Spinal cord (tissue), 10 donors: ENCODE results near the gene TRAPPC2L. TPM values are rescaled to one million over a fixed set of nuclear protein-coding genes. Genes with fewer than 3 reads are reported as not detected.
A peak's percentile ranks its signal among the peaks of the same experiment; 100 is the strongest.

ENCODE experiments used
- DNase-seq, 6 donors: peaks; one replicate each; pipeline versions ENCODE4 v3.0.0 to v3.0.0-alpha.2; 2013 to 2015; ENCODE audit warnings: low spot score in 6 of 6, low read depth in 4 of 6
- H3K27ac ChIP-seq: one replicate; pipeline ENCODE4 v1.5.1; 2013; ENCODE audit warnings: low read depth, low read length, control low read depth
- H3K27me3 ChIP-seq: one replicate; pipeline ENCODE4 v1.6.1; 2013; ENCODE audit warnings: low read length; ENCODE audit not compliant: control insufficient read depth, insufficient read depth
- H3K36me3 ChIP-seq: one replicate; pipeline ENCODE4 v1.6.1; 2013; ENCODE audit warnings: low read length; ENCODE audit not compliant: control insufficient read depth, insufficient read depth
- H3K4me1 ChIP-seq: one replicate; pipeline ENCODE4 v1.6.1; 2013; ENCODE audit warnings: low read length; ENCODE audit not compliant: control insufficient read depth, insufficient read depth
- H3K4me3 ChIP-seq: one replicate; pipeline ENCODE4 v1.5.1; 2013; ENCODE audit warnings: low read depth, low read length, control low read depth
- H3K9me3 ChIP-seq: one replicate; pipeline ENCODE4 v1.6.1; 2013; ENCODE audit warnings: low read length; ENCODE audit not compliant: control insufficient read depth, insufficient read depth
- WGBS: methylation state at CpG from one replicate; pipeline ENCODE4 v1.1.5; 2013; ENCODE audit warnings: missing lambda C conversion rate; ENCODE audit not compliant: insufficient coverage; 5-methylcytosine and 5-hydroxymethylcytosine counted together
- polyA plus RNA-seq, 2 donors: library from polyadenylated mRNA; unstranded; fragments of 120-200 nt; gene quantifications; one replicate each; pipeline ENCODE4 v1.2.1, GENCODE V29; 2013; ENCODE audit not compliant: insufficient read length in 2 of 2
- total RNA-seq, 2 donors: library from RNA; depleted of rRNA in 1 of 2; stranded (reverse); fragments of 120-200 nt in 1 of 2; fragments of >200 nt in 1 of 2; gene quantifications; one replicate each; pipeline versions ENCODE4 v1.2.3 to v1.2.4, GENCODE V29; 2013 to 2014
- donor health status: healthy.

TRAPPC2L gene
- total and polyA plus RNA-seq, 4 donors, result 36.3 to 131 (median 89.9) TPM

GRCh38 chr16:88811769-88812512 lies 45.0 kb upstream of the TRAPPC2L start, which contains the start of gene APRT:
TSS of gene APRT (minus strand) at chr16:88811928. CDS start at chr16:88811899, 29 bp downstream.
- peaks cover 34% of the 10 kb centered on the region for H3K4me1 ChIP-seq
- H3K9me3 ChIP-seq, result no peaks in the 10 kb centered on the region
- H3K36me3 ChIP-seq, result peaks cover 62% of the 10 kb centered on the region
- peak within 1 kb of the TSS; percentile 75 for H3K27ac ChIP-seq
- DNase-seq, result peak; percentile 77 to 97 (median 88)
- under 1% methylated on average over 84 of the region's 84 CpGs for WGBS
- H3K4me3 ChIP-seq, result peak within 1 kb of the TSS; percentile 71
- H3K27me3 ChIP-seq, result no peaks in the 10 kb centered on the region

DNA sequence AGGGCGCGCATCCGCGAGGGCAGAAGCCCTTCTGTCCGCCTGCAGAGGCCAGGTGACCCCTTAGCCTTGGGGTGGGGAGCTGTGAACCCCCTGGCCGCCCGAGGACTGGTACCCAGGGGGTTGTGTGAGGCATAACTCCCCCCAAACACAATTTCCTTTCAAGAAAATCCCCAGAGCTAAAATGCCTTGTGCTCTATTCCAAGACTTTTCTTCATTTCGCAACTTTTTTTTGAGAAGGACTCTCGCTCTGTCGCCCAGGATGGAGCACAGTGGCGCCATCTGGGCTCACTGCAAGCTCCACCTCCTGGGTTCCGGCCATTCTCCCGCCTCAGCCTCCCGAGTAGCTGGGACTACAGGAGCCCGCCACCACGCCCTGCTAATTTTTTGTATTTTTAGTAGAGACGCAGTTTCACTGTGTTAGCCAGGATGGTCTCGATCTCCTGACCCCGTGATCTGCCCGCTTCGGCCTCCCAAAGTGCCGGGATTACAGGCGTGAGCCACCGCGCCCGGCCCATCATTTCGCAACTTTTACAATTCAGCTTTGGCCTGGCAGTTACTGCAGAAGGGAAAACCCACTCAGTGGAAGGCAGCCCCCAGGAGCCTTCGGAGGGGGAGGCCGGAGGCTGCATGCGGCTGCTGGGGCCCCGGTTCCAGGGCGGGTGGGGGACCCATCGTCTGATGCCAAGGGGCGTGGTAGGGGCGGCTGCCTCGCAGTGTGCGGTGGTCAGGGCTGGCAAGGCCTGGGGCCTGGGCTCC lies 44.2 kb upstream of the TRAPPC2L start:
- DNase-seq, result peak in 1 of 6 donors; percentile 22
- peaks cover 34% of the 10 kb centered on the region for H3K4me1 ChIP-seq
- no peaks in the 10 kb centered on the region for H3K27me3 ChIP-seq
- 66% methylated on average over 27 of the region's 37 CpGs for WGBS
- H3K4me3 ChIP-seq, result peak overlapping the region; percentile 48
- peaks cover 62% of the 10 kb centered on the region for H3K36me3 ChIP-seq
- H3K27ac ChIP-seq, result peak overlapping the region; percentile 69
- no peaks in the 10 kb centered on the region for H3K9me3 ChIP-seq

GRCh38 chr16:88813269-88814143 lies 43.4 kb upstream of the TRAPPC2L start:
- 68% methylated on average over 12 of the region's 26 CpGs for WGBS
- no peak overlapping the region for H3K4me3 ChIP-seq
- peaks cover 62% of the 10 kb centered on the region for H3K36me3 ChIP-seq
- no peak for DNase-seq
- no peaks in the 10 kb centered on the region for H3K9me3 ChIP-seq
- H3K27ac ChIP-seq, result no peak overlapping the region
- H3K4me1 ChIP-seq, result peaks cover 34% of the 10 kb centered on the region
- H3K27me3 ChIP-seq, result no peaks in the 10 kb centered on the region

GRCh38 chr16:88814144-88814502 lies 42.8 kb upstream of the TRAPPC2L start:
- H3K27me3 ChIP-seq, result no peaks in the 10 kb centered on the region
- H3K4me3 ChIP-seq, result no peak overlapping the region
- no peaks in the 10 kb centered on the region for H3K9me3 ChIP-seq
- DNase-seq, result no peak
- no peak overlapping the region for H3K27ac ChIP-seq
- H3K4me1 ChIP-seq, result peaks cover 34% of the 10 kb centered on the region
- peaks cover 62% of the 10 kb centered on the region for H3K36me3 ChIP-seq
- 85% methylated on average over 12 of the region's 13 CpGs for WGBS

DNA sequence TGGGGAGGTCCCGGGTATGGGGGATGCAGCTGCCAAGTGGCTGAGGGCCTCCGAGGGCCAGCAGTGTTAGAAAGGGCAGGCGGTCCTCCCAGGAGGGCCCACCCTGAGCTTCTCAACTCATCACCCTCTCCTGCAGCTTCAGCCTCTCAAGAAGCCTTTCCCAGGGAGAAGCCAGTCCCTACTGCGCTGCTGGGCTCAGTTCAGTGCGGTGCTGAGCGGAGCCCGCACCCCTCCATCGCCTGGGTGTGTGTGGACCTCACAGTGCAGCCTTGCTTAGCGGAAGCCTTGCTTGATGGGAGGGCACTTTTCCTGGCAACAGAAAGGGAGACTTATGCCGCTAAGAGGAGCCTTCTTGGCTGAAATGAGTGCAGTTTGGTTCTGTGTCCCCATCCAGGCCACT lies 41.7 kb upstream of the TRAPPC2L start:
- DNase-seq, result no peak
- 88% methylated on average over 10 of the region's 10 CpGs for WGBS
- Histone ChIP-seq H3K4me1 (peaks cover 27% of the 10 kb centered on the region), H3K27me3 (no peaks in the 10 kb centered on the region), H3K36me3 (peaks cover 55% of the 10 kb centered on the region), H3K9me3 (no peaks in the 10 kb centered on the region), H3K4me3 (no peak overlapping the region), H3K27ac (no peak overlapping the region)

DNA sequence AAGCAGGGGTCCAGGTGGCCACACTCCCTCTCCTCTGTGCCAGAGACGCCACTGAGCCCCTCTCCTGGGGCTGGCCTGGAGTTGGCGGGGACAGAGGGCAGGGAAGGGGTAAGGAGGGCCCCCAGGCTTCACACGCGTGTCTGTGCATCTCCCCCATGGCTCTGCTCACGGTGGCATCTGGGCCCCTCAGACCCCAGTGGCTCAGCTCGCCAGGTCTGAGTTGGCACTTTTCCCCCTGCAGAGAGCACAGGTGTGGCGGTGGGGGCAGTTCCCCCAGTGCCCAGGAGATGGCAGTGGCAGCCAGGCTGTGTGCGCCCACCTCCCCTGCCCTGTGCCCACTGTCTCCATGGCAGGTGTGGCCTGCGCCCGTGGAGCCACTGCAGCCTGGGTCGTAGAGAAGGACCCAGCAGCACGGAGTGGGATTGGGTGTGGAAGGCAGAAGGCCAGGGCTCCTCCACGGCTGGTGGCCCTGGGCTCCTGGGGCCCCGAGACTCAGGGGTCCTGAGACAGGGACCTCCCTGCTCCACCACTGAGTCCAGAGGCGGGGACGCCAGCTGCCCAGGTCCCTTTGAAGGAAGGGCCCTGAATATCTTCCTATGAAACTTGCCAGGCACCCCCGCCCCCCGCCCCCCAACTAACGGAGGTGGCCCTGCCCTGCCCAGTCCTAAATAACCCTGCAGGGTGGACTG lies 40.9 kb upstream of the TRAPPC2L start:
- Histone ChIP-seq H3K4me3 (no peak overlapping the region), H3K27ac (no peak overlapping the region), H3K27me3 (no peaks in the 10 kb centered on the region), H3K4me1 (peaks cover 19% of the 10 kb centered on the region), H3K9me3 (no peaks in the 10 kb centered on the region), H3K36me3 (peaks cover 60% of the 10 kb centered on the region)
- peak in 2 of 6 donors; percentile 46 to 66 for DNase-seq
- 57% methylated on average over 19 of the region's 19 CpGs for whole genome bisulfite sequencing

- Histone ChIP-seq H3K4me3 (no peak overlapping the region), H3K27ac (no peak overlapping the region), H3K36me3 (peaks cover 69% of the 10 kb centered on the region), H3K9me3 (no peaks in the 10 kb centered on the region), H3K4me1 (peaks cover 16% of the 10 kb centered on the region), H3K27me3 (no peaks in the 10 kb centered on the region)
- DNase-seq, result no peak
- WGBS, result 86% methylated on average over 40 of the region's 41 CpGs
These were observed 40.0 kb upstream of the TRAPPC2L start for GRCh38 chr16:88816736-88817535.

GRCh38 chr16:88817785-88818574 lies 38.9 kb upstream of the TRAPPC2L start:
- Histone ChIP-seq H3K27me3 (no peaks in the 10 kb centered on the region), H3K9me3 (no peaks in the 10 kb centered on the region), H3K4me1 (peaks cover 6% of the 10 kb centered on the region), H3K36me3 (peaks cover 79% of the 10 kb centered on the region), H3K4me3 (no peak overlapping the region), H3K27ac (no peak overlapping the region)
- 88% methylated on average over 38 of the region's 40 CpGs for WGBS
- no peak for DNase-seq
